22Rv1 (cell line): Measurements from ENCODE around the gene C6orf47.

Experiments used
- H3K27ac ChIP-seq: fragments of 450-650 bp; 2 replicates; pipeline ENCODE4 v1.5.1; 2017
- ZFX ChIP-seq: fragments of 450-650 bp; IDR thresholded peaks from 2 replicates; pipeline ENCODE4 v1.6.1; 2017; ENCODE audit warnings: antibody characterized with exemption, borderline replicate concordance
- TF ChIP-seq, protein P1 (sequence below): fragments of 450-650 bp; IDR thresholded peaks from 2 replicates; pipeline ENCODE4 v1.5.1; 2017; ENCODE audit warnings: mild to moderate bottlenecking

C6orf47 gene

GRCh38 chr6:31662124-31662723, 1.6 kb upstream of the C6orf47 start:
- H3K27ac ChIP-seq = peak overlapping the region; percentile 83

GRCh38 chr6:31661262-31662123, 915 bp upstream of the C6orf47 start:
- TF ChIP-seq ZFX = no peak
- TF ChIP-seq, protein P1, sequence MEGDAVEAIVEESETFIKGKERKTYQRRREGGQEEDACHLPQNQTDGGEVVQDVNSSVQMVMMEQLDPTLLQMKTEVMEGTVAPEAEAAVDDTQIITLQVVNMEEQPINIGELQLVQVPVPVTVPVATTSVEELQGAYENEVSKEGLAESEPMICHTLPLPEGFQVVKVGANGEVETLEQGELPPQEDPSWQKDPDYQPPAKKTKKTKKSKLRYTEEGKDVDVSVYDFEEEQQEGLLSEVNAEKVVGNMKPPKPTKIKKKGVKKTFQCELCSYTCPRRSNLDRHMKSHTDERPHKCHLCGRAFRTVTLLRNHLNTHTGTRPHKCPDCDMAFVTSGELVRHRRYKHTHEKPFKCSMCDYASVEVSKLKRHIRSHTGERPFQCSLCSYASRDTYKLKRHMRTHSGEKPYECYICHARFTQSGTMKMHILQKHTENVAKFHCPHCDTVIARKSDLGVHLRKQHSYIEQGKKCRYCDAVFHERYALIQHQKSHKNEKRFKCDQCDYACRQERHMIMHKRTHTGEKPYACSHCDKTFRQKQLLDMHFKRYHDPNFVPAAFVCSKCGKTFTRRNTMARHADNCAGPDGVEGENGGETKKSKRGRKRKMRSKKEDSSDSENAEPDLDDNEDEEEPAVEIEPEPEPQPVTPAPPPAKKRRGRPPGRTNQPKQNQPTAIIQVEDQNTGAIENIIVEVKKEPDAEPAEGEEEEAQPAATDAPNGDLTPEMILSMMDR = no peak
- peak overlapping the region; percentile 83 for H3K27ac ChIP-seq

More at GRCh38 chr6:31662124-31662723, 1.6 kb upstream of the C6orf47 start:
- TF ChIP-seq, protein P1 = no peak
- TF ChIP-seq ZFX = no peak

DNA sequence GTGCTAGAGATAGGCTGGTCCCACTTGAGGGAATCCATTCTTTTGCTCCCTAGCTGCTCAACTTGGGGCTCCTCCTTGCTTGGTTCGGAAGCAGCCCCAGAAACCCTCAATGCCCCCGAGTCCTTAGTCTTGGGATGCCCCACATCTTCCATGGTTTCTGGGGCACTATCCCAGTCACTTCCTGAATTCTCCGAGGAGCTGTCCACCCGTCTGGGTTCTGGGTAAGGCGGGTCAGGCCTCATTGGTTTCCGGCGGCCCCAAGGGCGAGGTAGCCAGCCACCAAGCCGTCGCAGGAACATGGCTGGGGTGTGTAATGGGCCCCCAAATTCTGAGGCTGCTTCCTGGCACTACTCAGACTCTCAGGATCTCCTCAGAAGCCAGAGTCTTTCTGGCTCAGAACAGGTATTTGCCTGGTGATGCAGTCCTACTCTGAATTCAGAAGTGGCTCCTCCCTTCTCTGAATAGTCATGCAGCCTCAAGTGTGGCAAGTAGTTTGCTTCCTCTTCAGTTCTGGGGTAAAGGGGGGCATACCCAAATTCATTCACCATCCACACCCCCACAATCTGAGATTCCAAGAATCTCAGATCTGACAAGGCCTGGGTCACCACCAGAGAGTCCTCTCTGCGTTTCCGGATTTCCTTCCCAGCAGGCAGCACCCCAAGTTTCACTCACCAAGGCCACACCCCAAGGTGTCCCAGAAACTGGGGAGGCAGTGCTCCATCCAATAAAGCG, 763 bp downstream of the C6orf47 start:
- TF ChIP-seq, protein P1 = no peak
- no peak for TF ChIP-seq ZFX
- H3K27ac ChIP-seq = peak overlapping the region; percentile 83

GRCh38 chr6:31658983-31659648, 1.5 kb downstream of the C6orf47 start:
- peak overlapping the region; percentile 83; the same call in 1 of the 2 replicates for H3K27ac ChIP-seq
- TF ChIP-seq, protein P1 = no peak
- TF ChIP-seq ZFX = no peak

DNA sequence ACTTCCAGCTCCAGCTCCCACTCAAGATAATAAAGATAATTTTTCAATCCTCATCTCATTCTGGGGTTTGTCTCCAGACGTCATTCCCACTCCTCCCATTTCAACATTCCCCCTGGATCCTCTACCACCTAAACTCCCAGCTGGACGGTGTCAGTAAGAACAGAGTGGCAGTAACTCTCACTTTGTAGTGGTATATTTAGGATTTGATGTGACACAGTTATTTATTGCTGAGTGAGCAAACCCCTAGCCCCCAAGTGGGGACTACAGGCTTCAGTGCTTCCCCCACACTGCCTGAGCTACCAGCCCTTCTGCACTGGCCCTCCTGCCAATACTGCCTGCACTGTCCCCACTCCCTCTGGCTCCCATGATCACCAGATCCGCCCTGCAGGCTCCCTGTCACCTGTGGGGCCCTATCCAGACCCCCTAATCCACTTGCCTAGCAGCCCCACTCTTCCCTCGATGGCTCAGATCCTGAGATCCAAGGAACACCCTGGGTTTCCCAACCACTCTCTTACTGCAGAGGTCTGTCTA, 2.4 kb downstream of the C6orf47 start:
- no peak for TF ChIP-seq ZFX
- TF ChIP-seq, protein P1 = no peak
- H3K27ac ChIP-seq = peak overlapping the region; percentile 83; the same call in 1 of the 2 replicates

- no peak for TF ChIP-seq ZFX
- TF ChIP-seq, protein P1 = no peak
- peak overlapping the region; percentile 83; the same call in 1 of the 2 replicates for H3K27ac ChIP-seq
These were observed 3.0 kb downstream of the C6orf47 start for GRCh38 chr6:31657406-31658157.
